M059J (cell line): ENCODE results near the gene SCARF2. TPM values are rescaled to one million over a fixed set of nuclear protein-coding genes. Genes with fewer than 3 reads are reported as not detected.

Experiments used
- DNase-seq: peaks from one replicate; pipeline ENCODE4 v3.0.0-alpha.2; 2012; ENCODE audit warnings: low read depth
- total RNA-seq: library from RNA; depleted of rRNA; stranded (reverse); fragments of >200 nt; shearing (Covaris generic); gene quantifications from 2 replicates; pipeline ENCODE4 v1.2.3, GENCODE V29; 2014

The SCARF2 gene
- total RNA-seq, 1 experiment from 2014 or later: 24.3 TPM

GRCh38 chr22:20439928-20440575 is 2.4 kb upstream of the SCARF2 start:
- no peak for DNase-seq

- no peak for DNase-seq
Measured at GRCh38 chr22:20439556-20439927, 1.9 kb upstream of the SCARF2 start.

- peak; percentile 38 for DNase-seq
Measured at GRCh38 chr22:20438678-20439492, 1.3 kb upstream of the SCARF2 start.

- no peak for DNase-seq
Measured at GRCh38 chr22:20438427-20438677, 727 bp upstream of the SCARF2 start.

- DNase-seq: peak; percentile 34
Measured at GRCh38 chr22:20436768-20437612, 635 bp downstream of the SCARF2 start.

GRCh38 chr22:20436307-20436767 is 1.3 kb downstream of the SCARF2 start:
- DNase-seq: peak; percentile 29

GRCh38 chr22:20435436-20436306 is 2.0 kb downstream of the SCARF2 start:
- no peak for DNase-seq

- DNase-seq: no peak
Measured at GRCh38 chr22:20434773-20435172, 2.9 kb downstream of the SCARF2 start.

- no peak for DNase-seq
Measured at GRCh38 chr22:20434264-20434751, 3.3 kb downstream of the SCARF2 start.

GRCh38 chr22:20433686-20434241 is 3.9 kb downstream of the SCARF2 start:
- no peak for DNase-seq

- DNase-seq: no peak
Measured at GRCh38 chr22:20433191-20433590, 4.4 kb downstream of the SCARF2 start.

GRCh38 chr22:20432244-20432686 is 5.4 kb downstream of the SCARF2 start:
- DNase-seq: no peak

- DNase-seq: no peak
Measured at GRCh38 chr22:20431511-20432192, 6.0 kb downstream of the SCARF2 start.

- no peak for DNase-seq
Measured at GRCh38 chr22:20430720-20431510, 6.7 kb downstream of the SCARF2 start.

GRCh38 chr22:20430101-20430719 is 7.4 kb downstream of the SCARF2 start:
- no peak for DNase-seq

- DNase-seq: no peak
Measured at GRCh38 chr22:20429254-20430100, 8.1 kb downstream of the SCARF2 start.

- DNase-seq: no peak
Measured at GRCh38 chr22:20428496-20429253, 8.9 kb downstream of the SCARF2 start.
